T follicular helper cell (primary cell): ENCODE measurements around the gene SORCS2.

ENCODE experiments used
- DNase-seq: peaks from one replicate; pipeline ENCODE4 v3.0.0-alpha.2; 2020; ENCODE audit warnings: low read depth

The SORCS2 gene

DNA sequence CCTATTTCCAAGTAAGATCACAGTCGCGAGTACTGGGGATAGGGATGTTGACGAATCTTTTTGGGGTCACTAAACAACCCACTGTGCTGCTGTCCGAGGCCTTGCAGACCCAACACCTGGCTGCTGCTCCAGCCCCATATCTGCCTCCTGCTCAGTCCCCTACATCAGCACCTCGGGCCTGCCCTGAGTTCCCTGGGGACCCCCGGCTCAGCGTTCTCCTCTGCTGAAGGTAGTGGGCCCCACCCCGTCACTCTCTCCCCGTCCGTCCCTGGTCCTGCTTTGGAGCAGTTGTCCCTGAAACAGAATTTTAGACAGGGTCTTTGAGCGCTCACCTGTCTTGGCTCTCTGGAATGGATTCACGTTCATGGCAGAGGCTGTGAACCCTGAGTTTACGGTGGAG, 444.8 kb downstream of the SORCS2 start:
- DNase-seq = no peak

DNA sequence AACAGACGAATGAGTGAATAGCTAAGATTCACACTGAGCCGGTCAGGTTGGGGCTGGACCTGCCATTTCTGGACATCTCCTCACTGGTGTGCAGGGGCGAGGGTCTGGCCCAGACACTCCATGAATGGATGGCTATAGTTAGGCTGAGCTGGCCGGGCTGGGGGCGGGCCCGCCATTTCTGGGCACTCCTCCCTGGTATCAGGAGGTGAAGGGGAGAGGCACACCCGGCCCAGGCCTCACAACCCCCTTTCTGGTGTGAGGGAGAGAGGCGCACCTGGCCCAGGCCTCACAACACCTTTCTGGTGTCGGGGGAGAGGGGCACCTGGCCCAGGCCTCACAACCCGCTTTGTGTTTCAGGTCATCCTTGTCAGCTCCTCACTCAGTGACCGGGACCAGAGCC, 445.6 kb downstream of the SORCS2 start:
- DNase-seq = no peak

DNA sequence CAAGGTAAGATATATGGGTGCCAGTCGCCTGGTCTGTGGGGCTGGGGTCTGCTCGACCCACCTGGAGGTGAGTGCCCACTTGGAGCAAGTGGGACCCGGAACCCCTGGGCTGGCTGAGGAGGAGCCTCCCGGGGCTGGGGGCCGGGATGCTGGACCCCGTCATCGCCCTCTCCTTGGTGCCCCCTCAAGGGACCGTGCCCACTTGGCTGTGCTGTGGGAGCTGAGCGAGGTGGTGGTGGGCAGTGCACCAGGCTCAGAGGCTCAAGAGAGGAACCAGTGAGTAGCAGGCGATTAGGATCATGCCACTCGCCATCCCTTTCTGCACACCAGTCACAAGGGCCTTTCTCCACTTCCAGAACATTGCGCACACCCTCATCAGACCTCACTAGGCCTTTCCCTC, 446.2 kb downstream of the SORCS2 start:
- DNase-seq = no peak

DNA sequence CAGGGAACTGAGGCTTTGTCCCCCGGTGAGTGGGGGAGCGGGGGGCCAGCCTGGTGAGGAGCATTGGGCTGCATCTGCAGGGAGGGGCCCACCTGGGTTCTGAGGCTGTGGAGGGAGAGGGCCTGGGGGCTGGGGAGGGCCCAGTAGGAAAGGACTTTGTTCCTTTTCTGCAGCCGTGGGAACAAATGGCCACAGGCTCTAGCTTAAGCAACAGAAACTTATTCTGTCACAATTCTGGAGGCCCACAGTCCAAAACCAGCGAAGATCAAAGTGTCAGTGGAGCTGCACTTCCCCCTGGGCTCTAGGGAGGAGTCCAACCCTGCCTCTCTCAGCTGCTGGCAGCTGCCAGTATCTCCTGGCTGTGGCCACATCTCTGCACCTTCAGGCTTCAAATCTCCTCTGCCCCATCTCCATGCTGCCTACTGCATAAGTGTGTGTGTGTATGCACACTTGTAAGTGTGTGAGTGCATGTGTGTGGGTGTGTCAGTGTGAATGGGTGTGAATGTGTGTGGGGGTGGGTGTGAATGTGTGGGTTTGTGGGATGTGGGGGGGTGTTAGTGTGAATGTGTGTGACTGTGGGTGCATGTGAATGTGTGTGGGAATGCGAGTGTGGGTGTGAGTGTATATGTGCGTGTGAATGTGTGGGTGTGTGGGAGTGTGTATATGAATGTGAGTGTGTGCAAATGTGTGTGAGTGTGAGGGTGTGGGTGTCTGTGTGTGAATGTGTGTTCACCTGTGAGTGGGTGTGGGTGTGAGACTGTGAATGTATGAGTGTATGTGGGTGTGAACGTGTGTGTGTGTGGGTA, 446.8 kb downstream of the SORCS2 start:
- DNase-seq = no peak

DNA sequence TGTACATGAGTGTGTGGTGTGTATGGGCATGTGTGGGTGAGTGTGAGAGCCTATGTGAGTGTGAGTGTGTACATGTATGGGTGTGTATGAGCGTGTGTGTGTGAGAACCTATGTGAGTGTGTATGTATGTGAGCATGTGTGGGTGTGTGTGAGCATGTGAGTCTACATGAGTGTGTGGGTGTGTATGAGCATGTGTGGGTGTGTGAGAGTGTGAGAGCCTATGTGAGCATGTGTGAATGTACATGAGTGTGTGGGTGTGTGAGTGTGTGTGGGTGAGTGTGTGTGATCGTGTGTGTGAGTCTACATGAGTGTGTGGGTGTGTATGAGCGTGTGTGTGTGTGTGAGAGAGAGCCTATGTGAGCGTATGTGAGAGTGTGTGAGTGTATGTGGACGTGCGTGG, 447.8 kb downstream of the SORCS2 start:
- DNase-seq = no peak

DNA sequence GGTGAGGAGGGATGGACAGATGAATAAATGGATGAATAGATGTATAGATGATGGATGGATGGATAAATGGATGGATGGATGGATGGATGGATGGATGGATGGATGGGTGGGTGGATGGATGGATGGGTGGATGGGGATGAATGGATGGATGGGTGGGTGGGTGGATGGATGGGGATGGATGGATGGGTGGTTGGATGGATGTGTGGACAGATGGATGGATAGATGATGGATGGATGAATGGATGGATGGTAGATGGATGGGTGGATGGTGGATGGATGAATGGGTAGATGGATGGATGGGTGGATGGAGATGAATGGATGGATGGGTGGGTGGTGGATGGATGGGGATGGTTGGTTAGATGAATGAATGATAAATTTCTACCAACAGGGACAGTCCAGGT, 449.4 kb downstream of the SORCS2 start:
- DNase-seq = no peak

DNA sequence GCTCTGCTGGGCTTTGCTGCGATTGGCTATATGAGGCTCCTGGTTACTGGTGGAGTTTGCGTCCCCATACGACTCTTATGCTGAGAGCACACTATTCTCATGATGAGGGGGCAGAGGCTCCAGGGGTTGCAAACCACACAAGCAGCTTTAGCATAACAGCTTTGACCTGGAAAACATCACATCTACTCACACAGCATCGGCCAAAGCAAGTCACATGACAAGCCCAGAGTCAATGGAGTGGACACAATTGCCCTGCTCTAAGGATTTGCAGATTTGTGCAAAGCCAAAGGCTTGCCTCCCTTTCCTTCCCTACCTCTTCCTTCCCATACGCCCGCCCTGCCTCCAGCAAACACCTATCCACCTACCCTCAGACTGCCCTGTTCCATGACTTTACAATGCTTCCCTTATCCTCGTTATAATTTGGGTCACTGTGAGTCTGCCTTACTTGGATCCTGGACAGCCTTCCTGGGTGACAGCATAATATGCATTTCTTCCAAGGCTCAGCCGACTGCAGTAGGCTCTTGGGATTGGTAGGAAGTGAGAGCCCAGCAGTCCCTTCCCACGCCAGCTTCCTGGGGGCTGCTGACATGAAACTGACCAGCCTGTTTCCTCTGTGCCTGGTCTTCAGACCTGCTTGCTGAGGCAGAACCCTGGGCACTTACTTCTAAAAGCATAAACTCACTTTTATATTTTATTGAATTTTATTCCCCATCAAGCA, 450.6 kb downstream of the SORCS2 start:
- DNase-seq = no peak

DNA sequence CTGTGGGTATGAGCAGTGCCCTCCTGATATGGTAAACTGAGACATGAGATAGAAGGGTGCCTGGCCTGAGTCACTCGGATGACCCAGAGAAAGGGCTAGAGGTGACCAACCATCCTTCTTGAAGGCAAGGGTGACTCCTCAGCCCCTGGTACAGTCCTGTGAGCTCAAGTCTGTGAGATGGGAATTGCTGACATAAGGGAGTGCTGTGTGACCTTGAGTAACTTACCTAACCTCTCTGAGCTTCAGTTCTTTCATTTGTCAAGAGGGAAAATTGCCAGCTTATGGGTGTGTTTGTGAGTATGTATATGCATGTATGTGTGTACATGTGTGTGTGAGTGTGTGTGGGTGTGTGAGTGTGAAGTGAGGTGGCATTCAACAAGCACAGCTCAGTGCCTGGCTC, 452.8 kb downstream of the SORCS2 start:
- DNase-seq = no peak

DNA sequence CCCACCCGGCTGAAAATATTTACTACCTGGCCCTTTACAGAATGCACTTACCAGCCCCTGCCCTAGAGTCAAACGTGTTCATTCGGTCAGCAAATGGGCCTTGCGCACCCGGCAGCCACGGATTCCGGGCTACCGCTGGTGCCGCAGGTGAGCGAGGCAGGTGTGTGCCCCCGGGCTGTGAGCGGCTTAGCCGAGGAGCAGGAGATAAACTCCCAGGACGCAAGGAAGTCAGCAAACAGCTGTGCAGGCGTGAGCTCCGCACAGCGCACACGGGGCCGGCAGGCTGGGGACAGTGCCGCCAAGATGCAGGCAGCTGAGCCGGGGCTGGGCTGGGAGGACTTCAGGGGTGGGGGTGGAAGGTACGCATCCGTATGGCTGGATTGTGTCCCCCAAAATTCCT, 453.6 kb downstream of the SORCS2 start:
- DNase-seq = no peak

DNA sequence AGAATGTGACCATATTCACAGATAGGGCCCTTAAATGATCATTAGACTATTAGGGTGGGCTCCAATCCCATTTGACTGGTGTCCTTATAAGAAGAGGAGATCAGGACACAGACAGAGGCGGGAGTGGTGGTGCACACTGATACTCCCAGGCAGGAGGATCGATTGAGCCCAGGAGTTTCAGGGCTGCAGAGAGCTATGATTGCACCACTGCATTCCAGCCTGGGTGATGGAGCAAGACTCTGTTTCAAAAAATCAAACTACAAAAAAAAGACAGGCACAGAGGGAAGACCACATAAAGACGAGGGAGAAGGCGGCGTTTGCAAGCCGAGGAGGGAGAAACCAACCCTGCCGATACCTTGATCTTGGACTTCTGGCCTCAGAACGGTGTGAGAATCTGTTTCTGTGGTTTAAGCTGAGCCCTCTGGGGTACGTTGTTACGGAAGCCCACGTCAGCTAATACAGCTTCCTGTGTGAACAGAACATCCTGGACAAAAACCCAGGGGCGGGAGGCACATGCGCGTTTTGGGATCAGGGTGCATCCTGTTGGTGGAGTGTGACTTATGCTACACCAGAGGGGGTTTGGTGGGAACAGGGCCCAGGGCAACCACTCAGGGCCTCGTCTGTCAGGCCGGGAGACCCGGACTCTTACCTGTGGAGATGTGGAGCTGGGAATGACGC, 454.2 kb downstream of the SORCS2 start:
- no peak for DNase-seq

DNA sequence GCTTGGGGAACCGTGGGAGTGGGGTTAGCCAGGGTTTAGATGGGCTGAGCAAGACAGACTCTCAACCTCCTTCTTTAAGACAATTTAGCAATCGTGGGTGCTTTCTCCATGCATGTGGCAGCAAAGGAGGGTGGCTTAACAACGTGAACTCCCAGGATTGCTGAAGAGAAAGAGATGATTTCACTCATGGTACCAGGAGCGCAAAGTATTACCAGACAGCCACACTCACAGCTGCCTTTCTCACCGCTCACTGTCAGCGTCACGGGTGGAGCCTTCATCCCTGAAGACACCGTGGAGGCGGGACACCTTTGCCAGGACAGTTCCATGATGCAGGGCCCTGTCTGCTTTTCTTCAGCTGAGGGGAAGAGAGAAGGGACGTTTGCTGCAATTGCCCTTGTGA, 454.8 kb downstream of the SORCS2 start:
- DNase-seq = no peak

DNA sequence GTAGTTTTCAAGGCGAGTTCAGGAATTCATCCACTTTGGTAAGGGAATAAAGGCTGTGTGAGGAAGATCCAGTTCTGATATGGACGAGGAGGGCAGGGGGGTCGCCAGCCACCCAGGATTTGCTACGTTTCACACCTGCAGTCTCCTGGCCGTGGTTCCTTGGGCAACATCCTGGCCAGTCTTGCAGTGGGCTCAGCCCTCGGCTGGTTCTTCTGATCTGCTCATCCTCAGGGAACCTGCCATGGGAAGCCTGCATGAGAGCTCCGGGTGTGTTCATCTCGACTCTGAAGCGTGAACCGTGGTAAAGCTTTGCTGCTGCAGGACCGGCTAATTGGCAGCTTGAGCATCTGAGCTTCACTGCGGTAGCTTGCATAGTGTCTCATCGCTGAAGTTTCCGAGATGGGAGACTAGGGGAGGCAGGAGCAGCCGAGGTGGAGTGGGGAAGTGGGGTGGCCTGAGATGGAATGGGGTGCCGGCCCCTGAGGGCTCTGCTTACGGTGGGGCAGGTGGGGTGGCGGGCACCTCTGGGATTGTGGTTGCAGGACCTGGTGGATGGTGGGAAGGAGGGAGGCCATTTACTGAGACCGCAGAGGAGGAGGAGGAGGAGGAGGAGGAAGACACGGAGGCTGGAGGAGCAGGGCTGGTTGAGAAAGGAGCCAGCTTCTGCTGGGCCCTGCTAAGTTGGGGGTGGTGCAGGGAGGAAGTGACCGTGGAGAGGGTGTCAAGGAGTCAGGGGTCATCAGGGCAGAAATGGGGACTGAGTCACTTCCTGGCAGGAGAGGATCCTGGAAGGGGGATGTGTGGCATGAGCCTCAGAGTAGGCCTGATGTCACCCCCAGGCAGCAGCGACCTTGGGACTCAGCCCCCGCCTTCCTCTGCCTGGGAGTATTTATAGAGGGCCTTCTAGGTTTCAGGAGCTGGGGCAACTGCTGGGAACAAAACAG, 455.5 kb downstream of the SORCS2 start:
- no peak for DNase-seq

DNA sequence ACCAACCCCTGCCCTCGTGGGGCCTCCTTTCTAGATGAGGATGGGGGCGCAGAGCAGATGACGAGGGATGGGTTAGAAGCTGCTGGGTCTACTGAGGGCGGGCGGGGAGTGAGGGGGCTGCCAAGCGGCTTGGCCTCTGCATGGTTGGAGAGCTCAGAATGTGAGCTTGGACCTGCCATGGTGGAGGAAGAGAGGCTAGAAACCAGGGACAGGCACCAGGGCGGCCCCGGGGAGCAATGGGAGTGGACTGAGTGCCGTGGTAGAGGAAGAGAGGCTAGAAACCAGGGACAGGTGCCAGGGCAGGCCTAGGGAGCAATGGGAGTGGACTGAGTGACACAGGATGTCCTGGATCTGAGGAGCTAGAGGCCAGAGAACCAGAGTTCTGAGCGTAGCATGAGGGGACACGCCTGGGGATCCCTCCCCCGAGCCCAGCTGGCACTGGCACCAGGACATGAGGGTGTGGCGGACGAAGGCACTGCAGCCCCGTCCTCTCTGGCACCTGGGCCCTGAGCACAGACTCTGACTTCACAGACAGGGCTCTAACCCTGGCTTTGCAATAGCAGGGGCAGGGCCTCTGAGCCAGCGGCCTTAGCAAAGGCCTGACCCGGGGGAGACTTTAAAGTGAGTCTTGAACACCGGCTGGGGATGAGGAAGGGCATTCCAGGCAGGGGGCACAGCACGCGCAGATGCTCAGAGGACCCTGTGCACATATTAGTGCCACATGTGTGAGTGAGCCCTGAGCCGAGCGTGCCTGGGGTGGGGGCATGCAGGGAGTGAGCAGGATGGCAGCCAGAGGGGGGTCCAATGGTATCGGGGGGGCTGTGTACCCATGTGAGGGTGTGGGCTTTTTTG, 456.4 kb downstream of the SORCS2 start:
- no peak for DNase-seq

DNA sequence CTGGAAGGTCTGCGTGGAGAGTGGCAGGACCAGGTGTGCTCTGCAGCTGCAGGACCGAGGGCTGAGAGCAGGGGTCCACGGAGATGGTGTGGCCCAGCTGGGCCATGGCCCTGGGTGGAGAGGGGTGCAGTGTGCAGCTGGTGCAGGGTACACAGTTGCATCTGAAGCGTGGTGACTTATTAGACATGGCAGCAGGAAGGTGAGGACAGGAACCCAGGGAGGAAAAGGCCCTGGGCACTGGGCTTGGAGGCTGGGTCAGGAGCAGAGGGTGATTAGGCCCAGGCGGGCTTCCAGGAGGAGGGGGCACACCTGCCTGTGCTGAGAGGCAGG, 457.0 kb downstream of the SORCS2 start:
- no peak for DNase-seq

DNA sequence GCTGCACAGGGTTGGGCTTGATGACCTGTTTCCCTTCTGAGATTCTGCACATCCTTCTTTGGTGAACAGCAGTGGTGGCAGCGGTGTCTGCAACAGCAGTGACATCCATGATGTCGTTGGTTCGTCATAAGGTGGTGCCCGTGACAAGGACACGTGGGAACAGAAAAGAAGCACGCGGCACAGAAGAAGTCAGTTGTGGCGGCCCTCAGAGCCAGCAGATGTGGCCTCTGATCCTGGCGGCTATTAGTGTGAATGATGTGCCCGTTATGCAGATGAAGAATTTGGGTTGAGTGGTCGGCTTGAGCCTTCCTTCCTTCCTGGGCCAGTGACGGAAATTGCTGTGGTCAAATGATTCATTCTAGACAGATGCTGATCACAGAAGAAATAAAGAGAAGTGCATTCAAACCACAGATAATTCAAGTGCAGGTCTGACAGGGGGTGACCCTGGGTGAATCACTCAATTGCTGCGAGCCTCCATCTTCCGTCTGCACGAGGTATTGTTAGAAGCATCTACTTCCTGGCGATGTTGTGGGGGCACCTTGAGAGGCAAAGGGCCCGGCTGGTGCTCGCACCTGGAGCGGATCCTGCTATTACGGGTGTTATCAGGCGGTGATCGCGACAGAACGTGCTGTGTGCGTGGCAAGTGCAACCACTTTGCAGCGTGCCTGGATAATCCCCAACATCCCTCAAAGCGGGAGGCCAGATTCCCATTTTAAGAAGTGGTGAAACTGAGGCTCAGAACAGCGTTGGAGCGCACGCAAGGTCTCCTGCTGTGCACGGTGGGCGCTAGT, 457.6 kb downstream of the SORCS2 start:
- no peak for DNase-seq

DNA sequence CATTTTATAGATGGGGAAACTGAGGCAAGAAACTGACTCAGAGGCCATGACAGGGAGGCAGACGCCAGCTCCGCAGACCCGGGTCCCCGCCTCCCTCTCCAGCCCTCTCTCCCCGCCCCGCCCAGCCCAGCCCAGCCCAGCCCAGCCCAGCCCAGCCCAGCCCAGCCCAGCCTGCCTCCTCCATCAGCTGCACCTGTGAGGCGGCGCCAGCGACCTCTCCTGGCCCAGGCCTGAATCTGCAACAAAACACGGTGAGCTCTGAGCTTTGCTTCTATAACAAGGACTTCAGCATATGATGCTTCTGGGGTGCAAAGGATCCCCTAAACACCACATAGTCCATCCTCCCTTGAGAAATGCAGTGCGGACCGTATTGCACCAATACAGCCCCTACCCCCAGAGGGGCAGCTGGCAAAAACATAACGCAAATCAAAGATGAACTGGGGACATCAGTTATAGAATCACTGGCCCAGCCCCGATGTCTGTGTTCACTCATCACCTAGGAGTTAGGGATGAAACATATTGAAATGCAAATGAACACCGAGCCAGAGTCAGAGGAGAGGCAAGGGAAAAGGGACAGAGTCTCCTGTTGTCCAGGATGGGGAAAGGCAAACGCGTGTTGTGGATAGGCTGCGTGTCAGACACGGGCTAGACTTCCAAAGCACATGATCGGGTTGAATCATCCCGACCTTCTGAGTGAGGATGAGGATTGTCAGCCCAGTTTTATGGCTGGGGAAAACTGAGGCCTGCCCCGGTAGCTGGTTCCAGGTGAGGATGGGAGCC, 458.5 kb downstream of the SORCS2 start:
- no peak for DNase-seq

DNA sequence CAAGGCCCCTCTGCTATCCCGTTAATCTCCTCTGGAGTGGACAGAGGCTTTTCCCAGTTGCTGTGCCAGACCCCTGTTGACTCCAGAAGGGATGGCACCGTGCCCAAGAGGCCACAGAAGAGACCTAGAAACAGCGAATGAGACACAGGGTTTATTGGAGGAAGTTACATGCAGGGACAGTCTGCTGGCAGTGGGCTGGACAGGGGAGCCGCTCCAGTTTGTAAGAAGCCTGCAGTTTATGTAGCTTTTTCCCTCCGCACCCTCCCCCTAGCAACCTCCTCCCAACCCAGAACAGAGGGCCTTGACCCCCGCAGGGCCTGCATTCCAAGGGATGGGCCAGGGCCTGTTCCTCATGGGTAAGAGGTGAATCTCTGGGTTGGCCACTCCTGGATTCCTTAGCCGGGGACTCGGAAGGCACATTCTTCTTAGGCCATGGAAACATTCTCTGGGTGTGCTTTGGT, 459.2 kb downstream of the SORCS2 start:
- no peak for DNase-seq

DNA sequence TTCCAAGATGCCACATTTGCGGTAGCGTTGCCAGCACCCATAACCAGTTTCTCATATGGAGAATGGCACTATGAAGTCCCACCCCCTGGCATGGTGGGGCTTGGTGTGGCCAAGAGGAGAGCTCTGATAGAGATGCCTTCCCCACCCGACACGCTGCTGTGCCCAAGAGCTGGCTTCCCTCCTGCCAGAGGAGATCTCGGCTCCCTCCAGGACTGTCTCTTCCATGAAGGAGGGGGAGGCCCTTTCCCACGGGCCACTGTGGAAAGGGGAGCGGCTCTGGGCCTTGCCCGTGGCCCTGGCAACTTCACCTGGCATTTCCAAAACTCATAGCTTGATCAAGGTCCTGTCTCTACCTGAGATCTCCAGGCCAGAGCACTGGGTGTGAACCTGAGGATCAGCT, 459.7 kb downstream of the SORCS2 start:
- no peak for DNase-seq

DNA sequence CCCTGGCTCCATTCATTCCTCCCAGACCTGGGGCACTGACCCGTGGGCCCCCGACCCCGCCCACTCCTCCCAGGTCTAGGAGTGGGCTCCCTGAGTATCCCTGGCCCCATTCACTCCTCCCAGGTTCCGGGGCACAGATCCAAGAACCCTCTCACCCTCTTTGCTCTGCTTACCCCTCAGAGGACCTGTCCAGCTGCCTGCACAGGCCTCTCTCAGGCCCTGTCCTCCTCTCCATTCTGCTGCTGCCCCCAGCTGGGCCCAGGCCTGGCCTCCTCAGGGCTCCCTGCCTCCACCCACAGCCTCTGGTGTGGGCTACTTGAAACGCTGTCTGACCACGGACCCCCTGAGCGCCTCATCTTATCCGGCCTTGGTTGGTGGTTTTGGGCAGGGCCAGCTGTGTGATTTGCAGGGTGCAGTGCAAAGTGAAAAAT, 460.1 kb downstream of the SORCS2 start:
- DNase-seq = no peak
